Adrenal gland (tissue), 12 donors: ENCODE measurements around the gene ARPC2. TPM values are rescaled to one million over a fixed set of nuclear protein-coding genes. Genes with fewer than 3 reads are reported as not detected.

Source experiments
- DNase-seq, 7 donors: peaks; one replicate each; pipeline ENCODE4 v3.0.0-alpha.2; 2019 to 2020
- H3K27ac ChIP-seq, 5 donors: fragments of 200-600 bp; sonication (generic) in 4 of 5; 1 replicate in 3 of 5; 2 replicates in 2 of 5; pipeline versions ENCODE4 v1.5.1 to v1.8.0; 2016 to 2020; ENCODE audit warnings: mild to moderate bottlenecking in 1 of 5
- H3K27me3 ChIP-seq: fragments of 200-600 bp; 2 replicates; pipeline ENCODE4 v1.8.0; 2021
- H3K36me3 ChIP-seq, 2 donors: fragments of 200-600 bp; replicated peaks in 1 of 2; 1 replicate in 1 of 2; 2 replicates in 1 of 2; pipeline versions ENCODE4 v1.5.1 to v1.8.0; 2018 to 2022
- H3K4me1 ChIP-seq, 2 donors: fragments of 200-600 bp; replicated peaks in 1 of 2; 1 replicate in 1 of 2; 2 replicates in 1 of 2; pipeline versions ENCODE4 v1.5.1 to v1.8.0; 2018 to 2021
- H3K4me3 ChIP-seq, 4 donors: fragments of 200-600 bp; sonication (generic) in 3 of 4; one replicate each; pipeline ENCODE4 v1.5.1; 2016 to 2018
- H3K9me3 ChIP-seq, 3 donors: fragments of 200-600 bp; sonication (generic) in 1 of 3; replicated peaks in 1 of 3; 1 replicate in 2 of 3; 2 replicates in 1 of 3; pipeline versions ENCODE4 v1.5.1 to v1.8.0; 2016 to 2021
- POLR2A ChIP-seq, 2 donors: fragments of 450-650 bp; IDR thresholded peaks; one replicate each; pipeline ENCODE4 v1.6.1; 2017; ENCODE audit warnings: antibody characterized with exemption in 2 of 2, mild to moderate bottlenecking in 2 of 2, moderate library complexity in 1 of 2
- WGBS, 4 donors: extraction: QIAGEN DNeasy Blood & Tissue Kit in 2 of 4; methylation state at CpG; one replicate each; pipeline versions ENCODE4 v1.1.5 to v1.1.7; 2013 to 2017; 5-methylcytosine and 5-hydroxymethylcytosine counted together
- intact Hi-C, 2 donors: fragments of 100-400 bp; cut with DNase I; formaldehyde crosslinking; loops; one replicate each; pipeline versions ENCODE4 v1.14.1 to v1.15.0; 2022 to 2023
- polyA plus RNA-seq, 3 donors: library from polyadenylated mRNA; stranded (reverse); fragments of 200-250 nt in 2 of 3; fragments of 350-450 nt in 1 of 3; fragmentation: Illumina TruSeq in 1 of 3; extraction: RNeasy Lipid Tissue Mini Kit (QIAGEN cat#74804) in 1 of 3; gene quantifications; one replicate each; pipeline ENCODE4 v1.2.3, GENCODE V29; 2013 to 2014
- total RNA-seq, 9 donors: library from RNA; depleted of rRNA in 4 of 9; stranded (reverse); fragments of >200 nt in 4 of 9; fragments of 120-200 nt in 1 of 9; fragmentation: NEBNext Ultra II Directional in 1 of 9; extraction: Animal tissue kit (Norgen Biotek cat#: 25700) in 1 of 9; gene quantifications; one replicate each; pipeline versions ENCODE4 v1.1.0 to v1.2.4, GENCODE V29; 2013 to 2023
- TF ChIP-seq, protein P1 (sequence below), 6 experiments: fragments of 450-650 bp in 4 of 6; fragments of 200-600 bp in 2 of 6; sonication (generic) in 1 of 6; IDR thresholded peaks; 1 replicate in 5 of 6; 2 replicates in 1 of 6; pipeline versions ENCODE4 v1.5.1 to v1.8.0; 2016 to 2021; ENCODE audit warnings: antibody characterized with exemption in 6 of 6, mild to moderate bottlenecking in 2 of 6, moderate library complexity in 1 of 6
- donor health status: healthy with polysubstance abuse.
- donor health status: Bipolar disorder and iron deficiency.
- donor health status: DM: yes; HTN: yes; CAD: no.
- donor health status: DM: no; HTN: no; CAD: no.
- donor health status: DM: no; HTN: no; CAD: no.
- donor health status: DM: yes; HTN: yes; CAD: no.

The ARPC2 gene
- total and polyA plus RNA-seq, 12 donors: 93.5 to 284 (median 180) TPM

DNA sequence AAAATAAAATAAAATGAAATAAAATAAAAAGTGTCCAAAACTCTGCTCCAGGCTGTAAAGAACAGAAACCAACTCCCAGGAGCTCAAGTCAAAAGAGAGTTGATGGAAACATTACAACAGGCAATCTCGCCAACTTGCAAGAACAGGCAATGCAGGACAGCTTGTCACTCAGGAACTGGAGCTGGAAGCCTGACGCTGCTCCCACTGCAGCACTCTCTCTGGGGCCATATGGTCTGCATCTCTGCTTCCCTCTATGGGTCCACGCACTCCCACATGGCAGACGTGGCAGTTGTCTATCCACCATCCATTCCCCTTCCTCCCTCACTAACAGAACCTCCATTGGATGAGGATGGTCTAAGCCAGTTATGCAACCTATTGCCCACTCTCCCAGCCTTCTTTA lies 23.3 kb upstream of the ARPC2 start:
- Histone ChIP-seq H3K9me3 (no peaks in the 10 kb centered on the region), H3K4me1 (no peaks in the 10 kb centered on the region), H3K27ac (no peak overlapping the region), H3K4me3 (no peak overlapping the region), H3K27me3 (no peaks in the 10 kb centered on the region), H3K36me3 (no peaks in the 10 kb centered on the region)
- WGBS, 4 donors: 79 to 86% (median 81%) methylated on average over 4 of the region's 4 CpGs
- DNase-seq: no peak
- intact Hi-C loops: no loop called here
- TF ChIP-seq, protein P1, sequence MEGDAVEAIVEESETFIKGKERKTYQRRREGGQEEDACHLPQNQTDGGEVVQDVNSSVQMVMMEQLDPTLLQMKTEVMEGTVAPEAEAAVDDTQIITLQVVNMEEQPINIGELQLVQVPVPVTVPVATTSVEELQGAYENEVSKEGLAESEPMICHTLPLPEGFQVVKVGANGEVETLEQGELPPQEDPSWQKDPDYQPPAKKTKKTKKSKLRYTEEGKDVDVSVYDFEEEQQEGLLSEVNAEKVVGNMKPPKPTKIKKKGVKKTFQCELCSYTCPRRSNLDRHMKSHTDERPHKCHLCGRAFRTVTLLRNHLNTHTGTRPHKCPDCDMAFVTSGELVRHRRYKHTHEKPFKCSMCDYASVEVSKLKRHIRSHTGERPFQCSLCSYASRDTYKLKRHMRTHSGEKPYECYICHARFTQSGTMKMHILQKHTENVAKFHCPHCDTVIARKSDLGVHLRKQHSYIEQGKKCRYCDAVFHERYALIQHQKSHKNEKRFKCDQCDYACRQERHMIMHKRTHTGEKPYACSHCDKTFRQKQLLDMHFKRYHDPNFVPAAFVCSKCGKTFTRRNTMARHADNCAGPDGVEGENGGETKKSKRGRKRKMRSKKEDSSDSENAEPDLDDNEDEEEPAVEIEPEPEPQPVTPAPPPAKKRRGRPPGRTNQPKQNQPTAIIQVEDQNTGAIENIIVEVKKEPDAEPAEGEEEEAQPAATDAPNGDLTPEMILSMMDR (IDR thresholded peaks at IDR 0.05): no peak
- no peak for TF ChIP-seq POLR2A (IDR thresholded peaks at IDR 0.05)

- 82 to 87% (median 84%) methylated on average over 3 of the region's 3 CpGs for WGBS, 4 donors
- no peaks in the 10 kb centered on the region for H3K27me3 ChIP-seq
- no peak for TF ChIP-seq POLR2A (IDR thresholded peaks at IDR 0.05)
- TF ChIP-seq, protein P1 (IDR thresholded peaks at IDR 0.05): no peak
- H3K4me1 ChIP-seq: no peaks in the 10 kb centered on the region
- H3K4me3 ChIP-seq: no peak overlapping the region
- H3K27ac ChIP-seq: no peak overlapping the region
- no peaks in the 10 kb centered on the region for H3K36me3 ChIP-seq
- intact Hi-C loops: no loop called here
- peak in 1 of 7 donors; percentile 8 for DNase-seq
- no peaks in the 10 kb centered on the region for H3K9me3 ChIP-seq
Measured at GRCh38 chr2:218194880-218195279, 22.1 kb upstream of the ARPC2 start.

DNA sequence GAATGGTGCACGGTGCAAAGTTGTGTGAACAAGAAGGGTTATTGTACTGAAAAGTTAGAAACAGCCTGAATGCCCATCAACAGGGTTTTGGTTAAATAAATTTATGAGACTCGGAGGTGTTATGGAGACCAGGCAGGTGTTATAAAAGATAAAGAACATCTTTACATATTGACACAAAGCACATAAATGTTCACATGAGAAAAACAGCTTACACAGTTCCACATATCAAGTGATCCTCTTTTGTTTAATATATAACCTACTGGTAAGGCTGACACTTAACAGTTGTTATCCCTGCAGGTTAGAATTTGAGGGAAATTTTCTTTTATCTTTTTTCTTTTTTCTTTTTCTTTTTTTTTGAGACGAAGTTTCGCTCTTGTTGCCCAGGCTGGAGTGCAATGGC lies 20.0 kb upstream of the ARPC2 start:
- Histone ChIP-seq H3K27ac (no peak overlapping the region), H3K9me3 (no peaks in the 10 kb centered on the region), H3K4me3 (no peak overlapping the region), H3K36me3 (no peaks in the 10 kb centered on the region), H3K27me3 (no peaks in the 10 kb centered on the region), H3K4me1 (no peaks in the 10 kb centered on the region)
- intact Hi-C loops: no loop called here
- TF ChIP-seq POLR2A (IDR thresholded peaks at IDR 0.05): no peak
- TF ChIP-seq, protein P1 (IDR thresholded peaks at IDR 0.05): no peak
- DNase-seq: no peak
- 71 to 88% (median 82%) methylated on average over 4 of the region's 4 CpGs for WGBS, 4 donors

DNA sequence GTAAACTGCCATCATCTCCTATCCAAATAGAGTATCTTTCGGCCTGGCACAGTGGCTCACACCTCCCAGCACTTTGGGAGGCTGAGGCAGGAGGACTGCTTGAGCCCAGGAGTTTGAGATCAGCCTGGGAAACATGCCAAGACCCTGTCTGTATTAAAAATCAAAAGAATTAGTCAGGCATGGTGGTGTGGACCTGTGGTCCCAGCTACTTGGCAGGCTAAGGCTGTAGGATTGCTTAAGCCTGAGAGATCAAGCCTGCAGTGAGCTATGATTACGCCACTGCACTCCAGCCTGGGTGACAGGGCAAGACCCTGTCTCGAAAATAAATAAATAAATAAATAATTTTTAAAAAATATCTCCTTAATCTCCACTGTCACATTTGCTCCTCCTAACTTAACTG lies 14.7 kb upstream of the ARPC2 start:
- Histone ChIP-seq H3K27me3 (no peaks in the 10 kb centered on the region), H3K9me3 (no peaks in the 10 kb centered on the region), H3K4me1 (no peaks in the 10 kb centered on the region), H3K4me3 (no peak overlapping the region), H3K36me3 (no peaks in the 10 kb centered on the region), H3K27ac (no peak overlapping the region)
- no peak for DNase-seq
- TF ChIP-seq, protein P1 (IDR thresholded peaks at IDR 0.05): no peak
- 76 to 95% (median 84%) methylated on average over 3 of the region's 3 CpGs for WGBS, 4 donors
- intact Hi-C loops: no loop called here
